DMS153 treated with DMSO at 0.1 percent for 48 hours (cell line): ENCODE measurements around the gene RAB1A.

ENCODE experiments used
- DNase-seq: peaks from one replicate; lab custom pipeline; 2025; ENCODE audit not compliant: unreplicated experiment; lab: John Stamatoyannopoulos, UW

Gene RAB1A

DNA sequence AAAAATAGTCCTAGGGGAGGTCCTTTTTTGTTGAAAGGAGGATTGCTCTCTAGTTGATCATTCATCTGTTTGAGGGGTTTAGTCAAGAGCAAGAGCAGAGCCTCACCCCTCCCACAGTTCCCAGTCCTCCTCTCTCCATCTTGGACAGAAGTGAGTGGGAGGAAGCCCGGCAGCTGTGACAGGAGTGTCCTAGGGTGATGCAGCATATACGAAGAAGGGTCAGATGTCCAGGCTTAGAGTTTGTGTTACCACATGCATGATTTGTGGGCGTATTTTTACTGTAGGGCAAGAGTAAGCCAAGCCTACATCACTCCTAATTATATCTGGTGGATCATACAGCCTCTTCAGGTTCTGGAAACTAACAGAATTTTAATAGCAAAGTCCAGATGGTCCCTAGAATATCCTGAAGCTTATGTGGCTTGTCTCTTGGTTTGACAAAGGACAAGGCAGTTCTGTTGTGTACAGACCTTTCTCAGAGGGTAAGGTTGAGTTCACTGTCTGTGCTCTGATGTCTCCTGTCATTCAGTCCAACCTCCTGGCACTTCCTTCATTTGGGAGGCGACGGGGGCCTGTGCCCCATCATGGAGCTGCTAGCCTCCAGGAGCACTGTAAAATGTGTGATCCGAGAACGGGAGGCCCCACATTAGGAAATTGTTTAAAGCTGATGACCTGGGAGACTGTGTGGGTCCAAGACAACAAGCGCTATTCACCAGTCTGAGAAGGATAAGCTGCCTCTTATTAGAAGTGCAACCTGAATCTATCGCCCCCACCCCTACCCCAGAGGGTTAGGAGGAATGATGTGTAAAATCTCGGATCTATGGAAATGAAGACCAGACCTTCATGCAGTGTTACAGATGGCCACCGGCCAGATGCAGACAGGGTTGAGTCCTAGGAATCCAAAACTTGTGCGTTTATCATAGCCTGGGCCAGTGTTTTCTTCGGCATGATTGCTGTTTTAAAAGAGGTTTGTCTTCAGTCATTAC is 66.8 kb downstream of the RAB1A start:
- no peak for DNase-seq

DNA sequence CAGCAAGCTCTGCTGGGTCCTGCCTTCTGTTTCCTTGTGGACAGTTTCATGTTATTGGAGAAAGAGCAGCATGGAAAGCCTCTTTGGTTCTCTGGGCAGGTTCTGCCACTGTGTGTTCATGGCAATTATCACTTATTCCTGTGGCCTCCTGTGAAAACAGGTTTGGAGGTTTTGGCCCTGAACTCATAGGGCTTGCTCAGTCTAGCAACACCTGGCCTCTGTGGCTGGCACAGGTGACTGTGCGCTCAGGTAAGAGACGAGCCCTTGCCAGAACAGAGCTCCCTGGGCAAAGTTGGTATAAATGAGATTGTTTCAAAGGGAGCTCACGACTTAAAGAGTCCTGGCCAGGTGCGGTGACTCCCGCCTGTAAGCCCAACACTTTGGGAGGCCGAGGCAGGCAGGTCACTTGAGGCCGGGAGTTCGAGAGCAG is 68.0 kb downstream of the RAB1A start:
- DNase-seq, result no peak

DNA sequence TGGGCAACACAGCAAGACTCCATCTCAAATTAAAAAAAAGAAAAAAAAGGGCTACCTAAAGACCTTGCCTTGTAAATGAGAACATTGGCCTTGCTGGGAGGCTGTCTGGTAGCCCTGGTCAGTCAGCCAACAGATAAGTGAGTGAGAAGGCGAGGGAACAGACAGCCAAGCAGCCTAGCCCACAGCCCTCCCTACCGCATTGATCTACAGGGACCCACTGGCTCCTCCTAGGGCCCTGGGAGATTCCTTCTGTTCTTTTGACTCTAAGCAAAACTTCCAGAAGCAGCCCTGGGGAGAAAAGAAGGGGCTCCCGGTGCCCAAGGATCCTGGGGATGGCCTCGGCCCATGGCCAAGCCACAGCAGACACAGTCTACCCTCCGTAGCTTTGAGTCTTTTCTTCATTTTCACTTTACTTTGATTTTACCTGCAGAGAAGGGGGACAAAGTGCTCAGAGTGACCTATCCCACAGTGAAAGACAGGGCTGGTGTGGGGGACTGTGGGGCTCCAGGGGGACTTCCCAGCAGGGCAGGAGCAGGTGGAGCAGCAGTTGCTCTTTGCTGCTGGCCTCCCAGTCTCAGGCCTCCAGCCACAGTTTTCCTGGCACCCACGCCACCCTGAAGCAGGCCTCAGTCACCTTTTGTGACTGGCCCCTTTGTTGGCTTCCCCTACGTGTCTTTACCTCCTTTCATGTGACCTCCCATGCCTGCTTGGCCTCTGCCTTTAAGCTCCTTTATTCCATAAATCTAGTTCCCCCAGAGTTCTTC is 68.6 kb downstream of the RAB1A start:
- no peak for DNase-seq

DNA sequence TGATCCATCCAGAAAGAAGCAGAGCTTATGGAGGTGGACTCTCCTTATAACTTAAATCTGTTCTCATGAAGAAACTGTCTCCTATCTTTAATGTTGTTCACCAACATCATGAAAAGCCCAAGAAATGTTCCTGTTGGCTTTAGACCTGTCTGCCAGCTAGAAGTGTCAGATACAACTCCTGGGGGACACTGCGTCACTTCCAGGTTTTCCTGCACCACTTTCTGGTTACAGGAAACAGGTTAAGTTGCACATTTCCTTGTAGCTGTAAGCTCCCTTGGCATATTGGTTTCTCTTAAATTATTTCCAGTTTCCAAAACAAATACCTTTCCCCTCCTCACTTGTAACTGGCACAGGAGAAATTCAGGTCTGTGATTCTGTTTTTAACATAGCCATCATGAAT is 70.8 kb downstream of the RAB1A start:
- no peak for DNase-seq

DNA sequence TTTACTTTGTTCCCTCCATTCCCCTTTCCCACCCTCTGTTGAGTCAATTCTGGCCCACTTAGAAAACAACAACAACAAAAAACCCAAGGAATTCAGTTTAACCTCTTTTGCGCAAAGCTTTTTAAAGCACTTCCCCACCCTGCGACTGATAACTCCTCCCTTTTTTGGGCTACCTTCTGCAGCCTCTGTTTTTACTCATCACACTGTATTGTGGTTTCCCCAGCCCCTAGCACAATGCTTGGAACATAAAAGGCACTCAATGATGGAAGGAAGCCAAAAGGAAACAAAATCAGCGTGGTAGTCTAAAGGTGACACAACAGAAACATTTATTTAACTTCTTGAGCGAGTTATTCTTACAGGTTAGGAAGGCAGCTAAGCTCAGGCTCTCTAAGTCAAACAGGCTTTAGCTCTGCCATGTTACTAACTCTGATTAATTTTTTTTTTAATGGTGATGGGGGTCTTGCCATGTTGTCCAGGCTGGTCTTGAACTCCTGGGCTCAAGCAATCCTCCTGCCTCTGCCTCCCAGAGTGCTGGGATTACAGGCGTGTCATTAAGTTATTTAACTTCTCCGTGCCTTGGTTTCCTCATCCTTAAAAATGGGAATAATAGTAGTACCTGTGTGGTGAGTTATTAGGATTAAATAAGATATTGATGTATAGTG is 72.4 kb downstream of the RAB1A start:
- DNase-seq, result peak; percentile 46

DNA sequence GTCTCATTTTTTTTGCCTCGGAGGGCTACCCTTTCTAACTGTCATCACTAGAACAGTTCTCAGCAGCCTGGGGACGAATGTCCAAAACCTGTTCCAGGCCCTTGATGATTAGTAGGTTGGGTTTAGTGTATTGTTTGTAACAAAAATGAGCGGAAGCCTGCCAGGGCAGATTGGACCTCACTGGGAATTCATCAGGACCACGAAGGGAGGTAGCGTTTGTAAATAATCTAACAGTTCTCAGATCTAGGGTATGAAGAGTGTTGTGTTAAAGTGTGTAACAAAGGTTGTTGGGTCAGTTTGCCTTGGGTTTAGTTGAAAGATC is 72.9 kb downstream of the RAB1A start:
- DNase-seq, result no peak

DNA sequence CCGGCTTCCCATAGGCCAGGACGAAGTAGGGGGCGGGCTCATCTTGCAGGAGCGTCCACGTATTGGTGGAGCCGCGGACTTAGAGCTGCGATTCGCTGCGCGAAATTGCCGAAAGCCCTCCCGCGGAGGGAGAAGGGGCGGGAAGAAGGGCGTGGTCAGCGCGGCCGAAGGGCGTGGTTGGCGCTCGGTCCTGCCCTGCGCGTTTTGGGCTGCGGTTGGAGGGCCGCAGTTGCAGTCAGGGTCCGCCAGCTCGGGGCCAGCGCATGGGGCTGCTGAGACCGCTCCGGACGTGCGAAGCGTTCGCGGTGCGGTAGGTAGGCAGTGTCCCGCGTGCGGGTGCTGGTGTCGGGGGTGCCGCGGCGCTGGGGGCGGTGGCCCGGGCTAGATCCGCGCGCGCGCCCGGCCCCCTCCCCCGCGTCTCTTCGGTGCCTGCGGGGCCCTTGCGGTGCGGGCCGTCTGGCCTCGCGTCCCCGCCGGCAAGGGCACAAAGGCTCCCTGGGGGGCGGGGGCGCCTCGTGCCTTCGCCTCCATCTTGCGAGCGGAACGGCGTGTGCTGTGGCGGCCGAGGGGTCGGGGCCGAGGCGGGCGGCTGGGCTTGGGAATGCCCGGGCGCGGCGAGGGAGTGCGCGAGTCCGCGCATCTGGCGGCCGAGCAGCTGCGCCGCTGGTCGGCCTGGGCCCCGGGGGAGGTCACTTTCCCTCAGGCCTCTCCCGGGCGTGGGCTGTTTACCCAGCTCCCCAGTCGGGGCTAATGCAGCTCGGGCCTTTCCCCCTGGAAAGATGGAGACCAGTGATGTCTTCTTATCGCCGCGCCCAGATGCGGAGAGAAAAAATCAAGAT is 73.5 kb downstream of the RAB1A start, which contains the start of gene CEP68:
Gene CEP68 (plus strand): TSS at position 202 of the 839 bp plus-strand sequence. CDS start 13,029 bp downstream, outside the sequence.
- DNase-seq, result peak; percentile 93

DNA sequence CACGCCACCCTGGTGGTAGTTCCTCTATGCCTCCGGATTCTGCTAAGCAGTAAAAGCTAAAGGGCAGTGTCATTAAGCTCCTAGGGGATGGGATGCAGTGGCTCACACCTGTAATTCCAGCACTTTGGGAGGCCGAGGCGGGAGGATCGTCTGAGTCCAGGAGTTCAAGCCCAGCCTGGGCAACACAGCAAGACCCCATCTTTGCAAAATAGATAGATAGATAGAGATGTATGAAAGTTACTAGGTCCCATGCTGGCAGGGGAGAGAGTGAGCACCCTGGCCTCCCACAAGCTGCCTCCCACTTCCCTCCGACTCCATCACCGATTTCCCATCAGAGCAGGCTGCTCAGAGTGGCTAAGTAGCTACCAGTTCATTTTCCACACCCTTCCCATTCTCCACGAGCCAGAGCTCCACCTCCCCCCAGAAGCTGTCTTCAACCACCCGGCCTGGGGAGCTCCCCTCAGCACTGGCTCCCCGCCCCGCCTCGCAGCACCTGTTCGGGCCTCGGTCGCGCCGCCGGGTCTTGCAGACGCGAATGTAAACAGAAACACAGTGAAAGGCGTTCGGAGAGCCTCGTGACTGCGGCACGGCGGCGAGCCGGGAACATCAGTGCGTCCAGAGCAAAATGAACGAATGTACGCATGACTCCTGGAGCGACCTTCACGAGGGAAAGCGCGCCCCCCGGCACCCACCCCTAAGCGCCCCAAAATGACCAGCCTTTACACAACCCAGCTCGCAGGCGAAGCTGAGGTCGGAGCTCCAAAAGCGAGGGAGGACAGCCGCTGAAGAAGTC is 74.3 kb downstream of the RAB1A start:
- peak; percentile 72 for DNase-seq

DNA sequence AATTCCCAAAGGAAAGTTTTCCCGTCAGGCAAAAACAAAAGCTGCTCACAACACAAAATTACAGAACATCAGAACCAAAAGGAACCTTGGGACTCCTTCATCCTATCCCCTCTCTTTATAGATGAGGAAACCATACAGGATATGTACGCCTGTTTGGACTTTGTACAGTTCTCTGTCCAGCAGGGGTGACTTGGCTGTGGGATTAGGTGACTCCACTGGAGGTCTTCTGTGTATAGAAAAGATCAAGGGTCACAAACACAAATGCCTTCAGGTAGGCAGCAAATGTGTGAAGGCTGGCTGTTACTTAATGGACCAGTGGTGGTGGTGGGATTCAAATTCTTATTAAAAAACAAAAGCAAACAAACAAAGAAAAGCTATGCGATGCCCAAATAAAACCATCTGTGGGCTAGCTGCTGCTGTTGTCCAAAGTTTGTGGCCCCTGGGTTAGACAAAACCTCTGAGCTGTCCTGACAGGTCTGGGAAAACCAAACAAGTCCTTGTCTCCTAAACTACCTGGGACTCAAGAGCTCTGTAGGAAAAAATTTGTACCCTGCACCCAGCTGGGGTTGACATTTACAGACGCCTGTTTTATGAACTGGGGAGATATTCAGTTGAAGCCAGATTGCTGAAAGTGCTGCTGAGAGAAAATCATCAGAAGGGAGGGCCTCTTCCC is 75.0 kb downstream of the RAB1A start:
- DNase-seq, result no peak

DNA sequence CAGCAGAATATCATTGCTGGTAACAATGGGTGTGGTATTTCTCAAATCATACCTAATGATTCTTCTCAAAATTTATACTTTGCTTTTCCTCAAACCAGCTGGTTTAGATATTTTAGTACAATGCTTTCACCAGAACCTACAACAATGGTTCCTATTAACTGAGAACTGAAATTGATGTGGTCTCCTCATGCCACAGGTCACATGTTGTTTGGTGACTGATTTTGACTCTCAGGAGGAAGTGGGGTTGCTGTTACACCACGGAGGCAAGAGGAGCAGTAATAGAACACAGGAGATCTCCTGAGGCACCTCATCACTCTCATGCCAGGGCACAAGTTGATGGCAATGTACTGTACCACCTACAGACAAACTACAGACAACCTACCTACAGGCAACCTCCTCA is 76.7 kb downstream of the RAB1A start:
- no peak for DNase-seq

DNA sequence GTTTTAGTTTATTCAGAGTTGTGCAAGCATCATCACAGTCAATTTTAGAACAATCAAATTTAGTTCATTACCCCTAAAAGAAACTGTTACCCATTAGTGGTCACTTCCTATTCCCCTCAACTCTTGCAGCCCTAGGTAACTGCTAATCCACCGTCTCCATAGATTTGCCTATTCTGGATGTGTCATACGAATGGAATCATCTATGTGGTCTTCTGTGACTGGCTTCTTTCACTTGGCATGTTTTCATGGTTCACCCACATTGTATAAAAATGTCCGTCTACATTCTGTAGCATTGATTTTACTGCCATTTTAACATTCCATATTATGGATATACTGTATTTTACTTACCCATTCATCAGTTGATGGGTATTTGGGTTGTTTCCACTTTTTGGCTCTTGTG is 79.0 kb downstream of the RAB1A start:
- DNase-seq, result no peak

DNA sequence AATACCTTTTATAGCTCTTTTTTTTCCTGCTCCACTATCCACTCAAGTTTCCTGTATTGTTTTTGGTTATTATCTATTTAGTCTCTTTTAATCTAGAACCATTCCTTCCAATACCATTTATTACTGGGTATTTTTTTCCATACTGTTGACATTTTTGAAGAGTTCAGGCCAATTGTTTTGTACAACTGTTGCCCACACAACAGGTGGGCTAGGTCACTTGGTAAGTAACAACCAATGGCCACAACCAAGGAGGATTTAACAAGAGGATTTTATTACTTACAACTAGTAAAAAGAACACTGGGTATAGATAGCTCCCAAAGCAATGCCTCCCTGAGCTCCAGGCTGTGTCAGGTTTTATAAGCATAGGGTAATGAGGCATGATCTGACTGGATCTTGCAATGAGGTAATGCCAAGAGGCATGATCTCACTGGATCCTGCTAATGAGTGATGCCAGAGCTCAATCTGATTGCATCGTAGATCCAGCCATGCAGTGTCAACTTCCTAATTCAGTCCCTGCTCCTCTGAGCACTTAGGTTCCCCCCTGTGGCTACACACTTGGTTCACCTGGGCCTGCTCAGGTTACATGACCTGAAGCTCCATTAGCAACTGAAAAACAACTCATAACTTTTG is 80.8 kb downstream of the RAB1A start:
- DNase-seq, result no peak

DNA sequence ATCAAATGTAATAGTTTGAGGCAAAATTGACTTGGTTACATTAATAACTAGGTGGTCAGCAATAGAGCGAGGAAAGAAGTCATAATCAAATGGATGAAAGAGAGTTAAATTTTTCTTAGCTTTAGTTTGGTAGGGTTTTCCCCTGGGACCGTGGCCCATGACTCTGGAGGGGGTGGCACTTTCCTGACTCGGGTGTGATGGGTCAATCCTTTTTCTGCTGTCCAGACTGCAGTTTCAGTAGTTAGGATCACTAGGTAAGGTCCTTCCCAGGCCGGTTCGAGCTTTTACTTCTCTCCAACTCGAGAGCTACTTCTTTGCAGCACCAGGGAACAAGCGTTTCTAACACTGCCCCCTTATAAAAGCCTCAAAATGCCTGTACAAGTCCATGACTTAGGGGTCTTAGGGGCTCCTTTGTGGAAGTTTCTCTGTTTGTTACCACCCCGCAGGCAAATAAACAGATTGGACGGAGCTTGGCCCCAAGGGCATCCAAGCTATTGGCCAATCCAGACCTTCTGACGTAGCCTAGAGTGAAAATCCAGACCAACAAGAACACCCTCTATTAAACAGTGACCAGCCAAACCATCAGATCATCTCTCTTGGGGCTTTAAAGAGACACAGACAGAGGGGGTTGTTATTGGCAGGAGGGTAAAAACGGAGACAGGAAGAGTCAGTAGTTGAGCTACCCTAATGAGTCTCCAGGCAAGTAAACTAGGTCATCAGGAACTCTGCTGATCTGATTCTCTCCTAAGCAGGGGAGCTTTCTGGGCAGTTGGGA is 83.1 kb downstream of the RAB1A start:
- no peak for DNase-seq

DNA sequence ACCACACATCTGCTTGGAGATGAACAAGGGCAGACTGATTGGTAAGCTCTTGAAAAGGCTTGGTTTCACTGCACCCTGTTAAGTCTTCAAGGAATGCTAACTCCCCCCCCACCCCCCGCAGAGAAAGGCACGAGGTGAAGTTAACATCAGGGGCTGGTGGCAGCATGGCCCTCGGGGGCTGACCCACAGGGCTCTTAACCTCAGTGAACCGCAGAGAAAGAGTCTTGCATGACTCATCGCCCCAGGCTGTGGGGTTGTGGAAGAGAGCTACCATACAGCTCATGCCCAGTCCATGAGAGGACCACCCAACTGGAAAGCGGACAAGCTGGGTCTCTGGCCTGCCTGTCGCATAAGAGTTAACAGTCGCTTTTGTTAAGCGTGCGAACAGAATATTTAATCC is 84.3 kb downstream of the RAB1A start:
- no peak for DNase-seq

DNA sequence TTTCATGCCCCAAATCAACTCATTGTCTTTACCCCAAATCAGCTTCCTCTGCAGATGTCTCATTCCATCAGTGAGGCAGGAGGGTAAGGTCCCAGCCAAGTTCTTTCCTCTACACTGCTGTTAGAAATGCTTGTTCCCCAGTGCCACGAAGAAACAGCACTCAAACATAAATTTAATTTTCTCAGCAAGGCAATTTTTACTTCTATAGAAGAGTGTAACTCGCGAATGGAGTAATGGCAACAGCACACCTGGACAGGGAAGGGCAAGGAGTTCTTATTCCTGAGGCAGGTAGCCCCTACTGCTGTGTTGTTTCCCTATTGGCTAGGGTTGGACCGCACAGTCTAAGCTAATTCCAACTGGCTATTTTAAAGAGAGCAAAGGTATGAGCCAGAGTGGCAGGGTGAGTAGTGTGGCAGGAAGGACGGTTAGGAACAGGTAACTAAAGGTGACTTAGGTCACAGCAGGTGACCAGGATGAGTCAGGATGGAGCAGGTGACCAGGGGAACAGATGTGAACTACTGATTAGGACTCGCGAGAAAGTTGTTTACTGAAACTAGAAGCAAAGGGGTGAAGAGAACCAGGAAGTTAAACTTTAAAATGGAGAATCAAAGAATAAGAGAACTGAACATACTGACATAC is 85.7 kb downstream of the RAB1A start:
- DNase-seq, result no peak

DNA sequence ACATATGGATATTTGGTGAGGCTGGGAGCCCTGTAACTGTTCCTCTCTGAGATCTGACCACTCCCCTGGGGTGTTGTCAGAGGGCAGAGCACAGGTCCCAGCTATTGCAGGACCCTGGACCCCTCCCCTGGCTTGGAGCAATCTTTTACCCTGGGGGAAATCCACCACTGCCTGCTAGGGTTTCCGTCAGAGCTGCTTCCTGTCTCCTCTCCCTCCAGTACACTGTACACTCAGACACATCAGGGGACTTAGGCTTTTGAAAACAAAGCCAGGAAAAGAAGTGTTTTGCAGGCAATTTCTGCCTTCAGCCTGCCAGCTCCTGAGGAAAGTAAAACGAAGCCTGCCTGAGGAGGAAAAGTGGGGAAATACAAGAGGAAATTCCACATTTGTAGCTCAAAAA is 86.9 kb downstream of the RAB1A start:
- no peak for DNase-seq

DNA sequence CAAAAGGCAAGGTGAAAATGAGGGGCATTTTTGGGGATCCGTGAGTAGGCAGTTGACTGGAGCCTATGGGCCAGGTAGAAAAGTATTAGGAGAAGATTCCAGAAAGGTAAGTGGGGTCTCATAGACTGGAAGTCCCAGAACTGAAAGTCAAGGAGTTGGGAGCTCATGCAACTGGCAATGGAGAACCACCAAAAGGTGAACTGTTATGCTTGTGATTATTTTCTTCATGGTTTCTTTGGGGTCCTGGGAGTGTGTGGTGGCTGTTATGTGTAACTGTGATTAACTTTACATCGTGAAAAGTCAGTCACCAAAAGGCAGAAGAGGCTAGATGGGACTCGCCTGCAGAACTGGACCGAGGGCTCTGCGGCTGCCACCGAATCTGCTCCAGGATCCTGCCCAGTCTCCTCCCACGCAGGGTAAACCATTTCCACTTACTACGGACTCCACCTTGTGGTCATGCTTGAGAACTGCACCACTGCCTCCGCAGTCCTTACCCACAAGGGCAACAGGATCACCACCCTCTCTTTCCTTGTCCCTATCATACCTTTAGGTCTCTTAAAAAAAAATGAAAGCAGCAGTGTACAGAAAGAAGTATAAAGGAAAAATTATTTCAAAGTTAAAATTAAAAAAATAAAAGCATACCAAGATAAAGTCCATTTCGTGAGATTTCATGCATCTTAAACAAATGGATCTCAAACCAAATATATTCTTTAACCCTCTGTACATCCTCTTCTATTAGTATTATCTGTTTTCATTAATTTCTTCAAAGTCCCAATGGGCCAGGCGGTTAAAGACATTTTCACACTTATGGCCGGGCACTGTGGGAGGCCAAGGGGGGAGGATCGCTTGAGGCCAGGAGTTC is 89.3 kb downstream of the RAB1A start:
- DNase-seq, result peak; percentile 67
